Activated T-cell treated with anti-CD3 and anti-CD28 coated beads, Interleukin-2, amount 50 U/mL, for 48 hours (primary cell): ENCODE results near the gene PTMA.
"Not testable (repeated sequence)": the region's sequence is repeated elsewhere in the genome, so short reads cannot be mapped to it uniquely, and the experiment has no call there.

ENCODE experiments used
- DNase-seq, 2 experiments: peaks; one replicate each; pipeline ENCODE4 v3.0.0-alpha.2; 2020

The PTMA gene, protein sequence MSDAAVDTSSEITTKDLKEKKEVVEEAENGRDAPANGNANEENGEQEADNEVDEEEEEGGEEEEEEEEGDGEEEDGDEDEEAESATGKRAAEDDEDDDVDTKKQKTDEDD

DNA sequence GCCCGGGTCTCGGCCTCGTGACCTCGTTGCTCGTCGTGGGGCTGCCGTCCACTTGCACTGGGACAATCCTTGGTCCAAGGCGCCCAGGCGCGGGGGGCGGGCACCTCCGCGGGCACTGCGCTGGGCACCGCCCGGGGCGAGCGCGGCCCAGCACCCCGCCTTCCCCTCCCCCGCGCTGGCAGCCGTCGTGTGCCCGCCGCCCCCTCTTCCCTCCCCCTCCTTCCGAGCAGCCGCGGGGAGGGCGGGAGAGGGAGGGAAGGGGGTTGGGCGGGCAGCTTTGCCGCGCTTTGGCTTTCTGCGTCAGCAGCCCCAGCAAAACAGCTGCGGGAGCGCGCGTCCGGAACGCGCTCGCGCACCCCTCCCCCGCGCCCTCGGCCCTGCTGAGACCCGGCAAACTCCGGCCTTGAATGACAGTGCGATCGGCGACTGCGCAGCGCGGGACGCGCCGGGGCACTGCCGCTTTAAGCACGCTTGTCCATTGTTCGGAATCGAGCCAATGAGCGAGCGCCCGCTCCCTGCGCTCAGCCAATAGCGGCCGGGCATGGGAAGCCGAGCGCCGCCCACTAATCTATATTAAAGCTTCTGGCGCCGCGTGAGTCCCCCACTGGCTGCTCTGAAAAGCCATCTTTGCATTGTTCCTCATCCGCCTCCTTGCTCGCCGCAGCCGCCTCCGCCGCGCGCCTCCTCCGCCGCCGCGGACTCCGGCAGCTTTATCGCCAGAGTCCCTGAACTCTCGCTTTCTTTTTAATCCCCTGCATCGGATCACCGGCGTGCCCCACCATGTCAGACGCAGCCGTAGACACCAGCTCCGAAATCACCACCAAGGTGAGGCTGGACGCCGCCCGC is at the start of gene PTMA:
Gene PTMA, plus strand, starts transcription at position 599 of the 846 bp plus-strand sequence. Its CDS starts 182 bp downstream, at position 781.
- peak; percentile 99 to 100 for DNase-seq

DNA sequence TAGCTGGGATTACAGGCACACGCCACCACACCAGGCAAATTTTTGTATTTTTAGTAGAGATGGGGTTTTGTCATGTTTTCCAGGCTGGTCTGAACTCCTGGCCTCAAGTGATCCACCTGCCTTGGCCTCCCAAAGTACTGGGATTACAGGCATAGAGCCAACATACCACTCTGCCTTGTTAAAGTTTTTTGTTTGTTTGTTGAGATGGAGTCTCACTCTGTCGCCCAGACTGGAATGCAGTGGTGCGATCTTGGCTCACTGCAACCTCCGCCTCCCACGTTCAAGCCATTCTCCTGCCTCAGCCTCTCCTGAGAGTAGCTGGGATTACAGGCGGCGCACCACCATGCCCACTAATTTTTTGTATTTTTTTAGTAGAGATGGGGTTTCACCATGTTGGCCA is 48.3 kb upstream of the PTMA start:
- DNase-seq: not testable (repeated sequence)

DNA sequence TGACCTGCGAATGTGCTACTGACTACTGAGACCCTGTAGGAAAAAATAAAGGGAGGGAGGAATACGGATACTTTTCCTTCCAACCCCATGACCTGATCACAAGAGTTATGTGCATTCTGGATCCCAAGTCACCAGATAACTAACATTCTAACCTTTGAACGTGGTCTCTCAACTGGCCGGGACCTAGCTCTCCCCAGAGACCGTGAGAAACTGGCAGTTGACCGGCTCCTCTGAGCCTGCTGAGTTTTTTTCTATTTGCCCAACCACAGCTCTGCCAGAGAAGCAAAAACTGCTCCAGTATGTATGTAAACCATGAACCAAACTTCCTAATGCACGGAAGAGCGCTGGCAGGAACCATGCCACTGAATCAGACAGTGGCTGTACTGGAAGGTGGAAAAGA is 47.5 kb upstream of the PTMA start:
- no peak for DNase-seq

DNA sequence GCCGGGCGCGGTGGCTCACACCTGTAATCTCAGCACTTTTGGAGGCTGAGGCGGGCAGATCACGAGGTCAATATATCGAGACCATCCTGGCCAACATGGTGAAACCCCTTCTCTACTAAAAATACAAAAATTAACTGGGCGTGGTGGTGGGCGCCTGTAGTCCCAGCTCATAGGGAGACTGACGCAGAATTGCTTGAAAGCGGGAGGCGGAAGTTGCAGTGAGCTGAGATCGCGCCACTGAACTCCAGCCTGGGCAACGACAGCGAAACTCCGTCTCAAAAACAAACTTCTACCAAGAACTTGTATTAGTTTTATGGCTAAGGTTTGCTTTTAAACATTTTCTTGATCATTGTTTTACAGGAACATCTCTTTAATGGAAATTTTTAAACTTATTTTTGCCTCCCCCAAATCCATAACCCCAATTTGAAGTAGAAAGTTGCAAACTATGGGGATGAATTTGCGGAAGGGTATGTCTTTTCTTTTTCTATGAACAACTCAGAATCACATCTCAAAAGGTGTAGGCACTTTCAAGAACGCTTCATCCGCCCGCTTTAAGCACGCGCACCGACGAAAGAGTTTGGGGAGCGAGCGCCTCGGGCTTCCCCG is 46.8 kb upstream of the PTMA start:
- no peak for DNase-seq

DNA sequence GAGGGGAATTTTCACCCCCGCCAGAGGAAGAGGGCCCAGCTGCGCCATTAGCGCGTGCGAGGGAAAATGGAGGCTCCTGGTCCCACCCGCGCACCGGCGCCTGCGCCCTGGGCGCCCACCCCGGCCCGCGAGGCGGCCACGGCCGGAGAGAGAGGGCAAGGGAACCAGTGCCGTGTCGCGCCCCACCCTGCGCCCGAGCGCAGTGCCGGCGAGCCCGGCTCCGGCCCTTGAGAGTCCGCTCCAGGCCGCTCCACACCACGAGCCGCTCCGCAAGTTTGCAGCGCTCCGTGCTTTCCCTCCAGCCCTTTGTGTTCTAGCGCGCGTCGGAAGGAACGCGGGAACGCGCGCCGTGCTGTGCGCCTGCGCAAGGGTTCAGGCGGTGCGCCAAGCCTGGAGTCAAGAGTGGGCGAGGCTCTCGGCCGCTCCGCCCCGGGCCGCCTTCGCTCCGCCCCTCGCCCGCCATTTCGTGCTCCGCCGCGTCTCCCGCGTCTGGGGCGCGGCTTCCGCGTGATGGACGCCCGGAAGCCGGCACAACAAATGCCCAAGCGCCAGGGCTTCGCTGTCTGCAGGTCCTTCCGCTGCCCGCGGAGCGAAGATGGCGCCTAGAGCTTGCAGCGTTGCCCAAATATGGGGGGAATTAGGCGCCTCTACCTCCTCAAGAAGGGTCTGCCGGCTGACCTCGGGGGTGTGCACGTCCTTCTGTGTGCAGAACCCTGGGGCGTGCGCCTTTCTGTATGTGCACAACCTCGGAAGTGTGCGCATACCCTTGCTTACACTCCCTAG is 46.1 kb upstream of the PTMA start:
- peak; percentile 98 for DNase-seq

DNA sequence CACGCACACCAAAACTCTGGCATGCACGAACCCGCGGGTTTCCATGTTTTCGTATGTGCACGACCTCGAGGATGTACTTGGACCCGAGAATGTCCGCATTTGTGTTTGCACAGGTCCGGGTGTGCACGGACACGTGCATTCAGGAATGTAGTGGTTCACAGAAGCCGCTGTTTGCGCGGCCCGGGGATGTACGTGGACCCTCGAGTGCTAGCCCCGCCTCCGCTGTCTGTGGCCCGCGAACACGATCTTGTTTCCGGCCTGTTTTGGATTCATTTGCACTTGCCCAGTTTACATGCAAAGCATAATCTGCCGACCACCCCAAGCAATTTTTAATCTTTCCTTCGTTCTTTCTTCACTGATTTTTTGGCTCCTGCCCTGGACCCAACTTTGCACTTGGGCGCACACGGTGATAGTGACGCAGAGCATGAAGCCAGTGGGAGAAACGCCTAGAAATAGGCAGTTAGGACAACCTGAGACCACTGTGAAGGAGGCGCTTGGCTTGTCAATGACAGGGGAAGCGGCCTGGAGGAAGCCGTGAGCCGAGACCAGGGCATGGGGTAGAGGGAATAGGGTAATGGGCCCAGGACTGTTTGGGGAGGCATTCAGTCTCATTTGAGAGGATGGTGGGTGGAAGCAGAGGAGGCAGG is 45.4 kb upstream of the PTMA start:
- no peak for DNase-seq

DNA sequence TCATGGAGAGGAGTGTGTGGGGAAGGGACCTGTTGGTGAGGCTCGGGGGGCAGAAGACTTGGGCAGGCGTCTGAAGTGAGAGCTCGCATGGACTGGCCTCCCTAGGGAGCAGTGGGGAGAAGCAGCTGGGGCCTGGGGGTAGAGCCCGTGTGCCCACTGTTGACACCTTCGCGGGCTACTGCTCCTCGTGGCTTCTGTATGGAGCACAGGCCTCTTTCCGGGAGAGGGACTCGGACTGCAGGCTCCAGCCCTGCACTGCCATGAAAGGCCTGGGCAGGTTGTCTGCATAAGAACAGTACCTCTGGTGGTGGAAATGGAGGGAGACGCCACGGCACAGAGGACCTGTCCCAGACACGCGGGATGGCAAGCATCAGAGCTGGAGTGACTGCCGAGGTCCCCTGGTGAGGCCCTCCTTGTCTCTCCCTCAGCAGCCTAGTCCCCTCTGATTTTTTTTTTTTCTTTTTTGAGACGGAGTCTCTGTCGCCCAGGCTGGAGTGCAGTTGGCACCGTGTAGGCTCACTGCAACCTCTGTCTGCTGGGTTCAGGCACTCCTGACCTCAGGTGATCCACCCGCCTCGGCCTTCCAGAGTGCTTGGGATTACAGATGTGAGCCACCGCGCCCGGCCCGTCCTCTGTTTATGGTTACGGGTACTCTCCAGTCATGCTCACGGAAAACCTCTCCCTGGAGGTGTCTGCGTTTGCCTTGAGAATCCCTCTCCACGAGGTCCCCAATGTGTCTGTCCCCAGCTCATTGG is 44.7 kb upstream of the PTMA start:
- no peak for DNase-seq

DNA sequence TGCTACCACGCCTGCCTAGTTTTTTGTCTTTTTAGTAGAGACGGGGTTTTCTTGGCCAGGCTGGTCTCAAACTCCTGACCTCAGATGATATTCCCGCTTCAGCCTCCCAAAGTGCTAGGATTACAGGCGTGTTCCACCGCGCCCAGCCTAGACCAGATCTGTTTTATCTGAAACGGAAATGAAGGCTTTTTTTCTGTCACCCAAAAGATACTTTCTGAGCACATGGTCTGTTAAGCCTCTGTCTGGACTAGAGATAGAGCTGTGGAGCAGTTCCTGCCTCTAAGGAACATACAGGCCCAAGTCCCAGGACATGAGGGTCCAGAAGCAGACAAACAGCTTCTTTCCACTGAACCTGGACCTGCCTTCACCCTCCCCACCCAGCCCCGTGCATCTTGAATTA is 43.6 kb upstream of the PTMA start:
- no peak for DNase-seq

DNA sequence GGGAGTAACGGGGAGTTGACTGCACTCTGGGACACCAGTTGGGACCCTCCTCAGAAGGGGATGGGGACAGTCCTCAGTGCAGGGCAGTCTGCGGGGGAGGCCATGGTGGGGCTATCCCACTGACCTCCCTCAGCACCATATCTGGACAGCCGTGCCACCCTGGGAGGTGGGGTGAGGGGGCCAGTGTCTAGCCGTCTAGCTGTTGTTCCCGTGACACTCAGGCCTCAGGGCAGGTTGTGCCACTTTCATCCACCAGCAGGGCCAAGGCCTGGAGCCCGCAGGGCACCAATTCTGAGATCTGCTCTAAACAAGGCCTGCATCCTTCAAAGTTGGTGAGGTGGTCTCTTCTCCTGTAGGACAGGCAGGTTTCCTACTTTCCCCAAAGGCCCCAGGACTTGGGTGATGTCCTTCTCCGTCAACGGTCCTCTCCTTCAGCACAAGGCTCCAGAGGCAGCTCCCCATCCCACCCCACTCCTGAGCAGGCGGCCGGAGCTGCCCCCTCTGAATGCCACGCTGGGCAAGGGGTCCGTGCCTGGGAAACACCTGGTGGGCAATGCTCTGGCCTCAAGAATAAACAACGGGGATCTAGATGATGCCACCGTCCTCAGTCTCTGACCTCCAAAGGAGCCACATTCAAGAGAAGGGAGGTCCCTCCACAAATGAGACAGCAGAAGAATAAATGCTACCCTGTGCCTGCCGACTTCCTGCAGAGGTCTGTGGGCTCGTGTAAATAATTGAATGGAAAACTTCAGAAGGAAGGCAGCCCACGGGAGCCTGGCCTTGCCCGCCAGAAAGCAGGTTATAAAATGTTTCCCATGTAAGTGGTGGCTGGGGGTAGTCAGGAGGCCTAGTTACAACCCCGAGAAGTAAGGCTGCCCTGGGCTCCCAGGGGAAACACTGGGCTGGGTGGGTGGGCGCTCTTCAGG is 42.8 kb upstream of the PTMA start:
- DNase-seq: no peak

DNA sequence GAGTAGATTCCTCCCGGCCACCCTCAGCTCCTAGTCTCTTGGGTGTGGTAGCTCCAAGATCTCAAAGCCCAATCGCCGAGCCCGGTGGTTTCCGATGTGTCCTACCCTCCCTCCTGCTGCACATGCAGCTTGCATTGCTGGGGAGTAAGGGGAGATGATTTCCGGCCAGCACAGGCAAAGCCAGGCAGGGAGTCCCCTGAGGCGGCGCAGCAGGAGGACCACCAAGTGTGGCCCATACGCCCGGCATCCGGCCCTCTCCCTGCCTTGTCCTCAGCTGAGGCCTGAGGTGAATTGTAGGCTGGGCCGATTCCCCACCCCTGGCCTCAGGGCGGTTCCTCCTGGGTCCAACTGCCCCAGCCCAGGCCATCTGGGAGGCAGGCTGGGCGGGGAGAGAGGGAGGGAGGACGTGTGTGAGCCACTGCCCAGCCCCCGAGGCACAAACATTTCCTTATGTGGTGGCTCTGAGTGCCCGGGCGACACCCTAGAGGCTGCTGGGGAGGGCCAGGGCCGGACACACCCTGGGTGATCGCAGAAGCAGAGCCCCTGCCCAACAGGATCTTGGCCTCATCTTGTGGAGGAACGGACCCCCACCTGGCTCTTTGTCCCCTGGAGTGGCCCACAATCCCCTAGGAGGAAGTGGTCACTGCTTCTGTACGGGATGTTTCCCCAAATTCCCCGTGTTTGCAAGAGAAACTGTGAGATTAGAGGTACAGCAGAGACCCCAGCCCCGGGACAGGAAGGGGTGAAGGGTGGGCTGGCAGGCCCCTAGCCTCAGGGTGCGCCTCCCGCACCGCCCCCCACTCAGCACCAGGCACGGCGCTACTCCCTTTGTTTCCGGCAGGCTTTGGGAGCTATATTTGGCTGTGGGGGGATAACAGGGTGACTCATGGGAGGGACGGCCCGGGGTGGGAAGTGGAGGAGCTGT is 41.9 kb upstream of the PTMA start:
- DNase-seq: no peak

DNA sequence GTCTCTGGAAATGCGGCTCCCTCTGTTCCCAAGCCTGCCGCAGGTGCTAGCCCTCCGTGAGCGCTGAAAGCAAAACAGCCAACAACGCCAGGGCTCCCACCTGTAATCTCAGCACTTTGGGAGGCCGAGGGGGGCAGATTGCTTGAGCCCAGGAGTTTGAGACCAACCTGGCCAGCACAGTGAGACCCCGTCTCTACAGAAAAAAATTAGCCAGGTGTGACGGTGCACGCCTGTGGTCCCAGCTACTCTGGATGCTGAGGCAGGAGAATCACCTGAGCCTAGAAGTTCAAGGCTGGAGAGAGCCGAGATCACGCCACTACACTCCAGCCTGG is 41.3 kb upstream of the PTMA start:
- DNase-seq: no peak

DNA sequence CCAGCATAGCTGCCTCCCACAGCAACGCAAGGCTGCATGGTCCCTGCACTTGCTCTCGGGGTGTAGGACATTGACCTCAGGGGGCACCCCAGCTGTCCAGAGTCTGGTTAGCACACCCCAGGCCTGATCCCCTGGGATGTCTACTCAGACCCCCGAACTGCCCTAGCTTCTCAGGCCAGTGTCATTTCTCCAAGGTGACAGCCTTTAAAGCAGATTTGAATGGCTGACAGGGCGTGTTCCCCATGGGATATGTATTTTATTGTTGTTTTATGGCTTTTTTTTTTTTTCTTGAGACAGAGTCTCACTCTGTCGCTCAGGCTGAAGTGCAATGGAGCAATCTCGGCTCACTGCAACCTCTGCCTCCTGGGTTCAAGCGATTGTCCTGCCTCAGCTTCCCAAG is 40.8 kb upstream of the PTMA start:
- no peak for DNase-seq

DNA sequence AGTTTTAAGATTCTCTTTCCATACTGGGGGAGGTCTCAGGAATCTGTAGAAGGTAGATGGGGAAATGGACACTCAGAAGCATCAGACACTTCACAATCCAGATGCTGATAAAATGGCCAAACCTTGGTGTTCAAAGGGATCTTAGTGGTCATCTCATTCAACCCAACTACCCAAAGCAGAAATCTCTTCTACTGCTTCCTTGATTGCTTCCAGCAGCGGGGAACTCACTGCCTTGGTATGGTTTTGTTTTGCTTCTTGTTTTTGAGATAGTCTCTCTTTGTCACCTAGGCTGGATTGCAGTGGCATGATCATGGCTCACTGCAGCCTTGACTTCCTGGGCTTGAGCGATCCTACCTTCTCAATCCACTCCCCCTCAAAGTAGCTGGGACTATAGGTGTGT is 39.3 kb upstream of the PTMA start:
- no peak for DNase-seq

DNA sequence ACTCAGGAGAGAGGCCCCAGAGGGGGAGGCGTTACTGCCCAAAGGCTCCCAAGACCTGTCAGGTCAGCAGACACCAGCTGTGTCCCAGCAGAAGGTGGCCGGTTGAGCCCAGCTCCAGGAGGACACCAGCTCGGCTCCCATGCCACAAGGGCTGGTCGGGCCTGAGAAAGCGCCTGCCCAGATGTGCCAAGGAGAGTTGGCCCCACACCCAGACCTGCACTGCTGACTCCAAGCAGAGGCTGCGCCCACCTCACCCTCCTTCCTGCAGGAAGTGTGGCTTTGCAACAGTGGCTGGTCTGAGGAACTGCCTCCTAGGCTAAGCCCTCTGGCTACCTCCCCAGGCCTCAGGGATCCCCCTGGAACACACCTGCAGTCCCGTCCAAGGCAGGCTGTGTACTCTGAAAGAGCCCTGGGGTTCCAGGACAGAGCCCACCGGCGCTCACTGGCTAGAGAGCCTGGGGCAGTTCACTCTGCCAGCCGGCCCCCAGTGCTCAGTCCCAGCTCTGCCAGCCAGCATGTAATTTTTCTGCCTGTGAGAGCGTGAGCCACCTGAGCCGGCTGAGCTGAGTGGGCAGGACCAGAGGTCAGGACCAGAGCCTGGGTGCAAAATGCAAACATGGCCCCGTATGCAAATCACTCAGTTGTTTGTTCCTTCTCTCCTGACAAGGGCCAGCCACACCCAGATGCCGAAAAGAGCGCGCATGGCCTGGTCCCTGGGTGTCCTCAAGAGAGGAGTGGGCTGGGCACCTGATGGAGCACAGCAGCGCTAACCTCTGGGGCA is 36.9 kb upstream of the PTMA start:
- no peak for DNase-seq

DNA sequence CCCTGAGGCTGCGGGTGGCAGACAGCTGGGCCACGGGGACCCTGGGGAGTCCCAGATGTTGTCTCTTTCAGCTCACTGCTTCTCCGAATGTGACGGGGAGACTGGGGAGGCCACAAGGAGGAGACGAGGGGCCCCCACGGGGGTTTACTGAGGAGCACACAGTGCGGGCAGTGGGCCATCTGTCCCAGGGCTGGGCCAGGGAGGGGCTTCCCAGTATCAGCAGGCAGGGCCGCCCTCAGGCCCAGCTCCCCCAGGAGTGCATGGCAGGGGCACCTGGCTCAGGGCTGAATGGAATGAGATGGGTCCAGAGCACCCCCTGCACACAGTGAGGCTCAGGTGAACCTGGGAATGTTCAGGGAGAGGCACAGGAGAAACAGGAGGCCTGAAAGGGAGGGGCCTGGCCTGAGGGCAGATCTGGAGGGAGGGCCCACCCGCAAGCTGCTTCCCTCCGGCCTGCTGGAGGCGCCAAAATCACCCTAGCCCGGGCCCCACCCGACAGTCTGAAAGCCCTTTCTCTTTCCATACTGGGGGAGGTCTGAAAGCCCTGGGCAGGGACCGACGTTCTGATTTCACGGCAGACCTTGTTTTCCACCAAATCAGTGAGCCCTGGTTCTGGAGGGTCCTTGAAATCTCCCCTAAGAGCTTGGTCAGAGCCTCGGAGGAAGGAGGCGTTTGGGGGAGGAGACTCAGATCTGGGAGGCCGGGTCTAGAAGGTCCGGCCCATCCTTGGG is 35.5 kb upstream of the PTMA start:
- DNase-seq: peak in 1 of 2 experiments; percentile 48

DNA sequence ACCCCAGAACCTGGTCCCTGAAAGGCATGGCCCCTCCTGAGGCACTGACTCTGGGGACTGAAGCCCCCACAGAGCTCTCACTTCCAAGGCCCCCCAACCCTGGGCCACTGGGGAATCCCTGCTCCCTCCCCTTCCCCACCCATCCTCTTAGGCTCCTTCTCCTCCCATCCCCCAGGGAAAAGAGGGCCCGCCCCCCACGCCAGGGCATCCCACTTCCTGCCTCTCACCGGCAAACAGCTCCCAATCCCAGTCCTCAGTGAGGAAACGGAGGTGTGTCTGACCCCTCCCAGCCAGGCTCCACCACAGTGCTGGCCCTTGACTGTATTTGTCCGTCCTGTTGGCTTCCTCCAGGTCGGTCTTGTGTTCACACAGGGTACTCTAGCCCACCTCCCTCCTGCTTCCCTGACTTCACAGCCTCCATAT is 35.0 kb upstream of the PTMA start:
- no peak for DNase-seq

DNA sequence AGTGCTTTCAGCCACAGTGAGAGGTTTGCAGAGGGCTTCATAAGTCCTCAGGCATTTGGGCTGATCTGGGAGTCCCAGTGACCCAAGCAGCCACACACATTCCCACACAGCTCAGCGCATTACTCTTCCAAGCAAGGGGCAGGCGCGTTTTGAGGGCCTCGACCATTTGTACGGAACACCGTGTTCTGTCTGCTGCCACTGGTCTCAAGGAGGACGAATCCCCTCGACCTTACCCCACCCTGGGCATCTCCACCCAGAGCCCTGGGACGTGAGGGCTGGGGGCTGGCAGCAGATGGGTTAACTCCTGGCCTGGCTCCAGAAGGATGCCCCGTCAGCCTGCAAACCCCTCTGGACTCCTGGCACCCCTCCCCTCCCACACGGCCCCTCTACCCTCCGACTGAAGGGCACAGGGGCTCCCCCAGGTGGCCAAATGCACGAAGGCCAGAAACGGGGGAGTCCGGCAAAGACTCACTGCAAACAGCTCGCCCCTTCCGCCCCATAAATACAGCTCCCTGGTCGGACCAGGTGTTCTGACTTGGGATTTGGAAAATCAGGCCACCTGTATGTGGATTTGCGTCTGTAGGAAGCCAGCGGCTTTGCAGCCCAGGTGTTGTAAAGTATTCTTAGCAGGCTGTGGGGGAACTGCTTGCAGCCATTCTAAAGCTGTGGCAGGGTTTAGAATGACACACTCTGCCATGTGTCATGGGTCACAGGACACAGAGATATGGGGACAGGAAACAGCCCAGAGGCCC is 33.6 kb upstream of the PTMA start:
- DNase-seq: peak; percentile 84 to 85

DNA sequence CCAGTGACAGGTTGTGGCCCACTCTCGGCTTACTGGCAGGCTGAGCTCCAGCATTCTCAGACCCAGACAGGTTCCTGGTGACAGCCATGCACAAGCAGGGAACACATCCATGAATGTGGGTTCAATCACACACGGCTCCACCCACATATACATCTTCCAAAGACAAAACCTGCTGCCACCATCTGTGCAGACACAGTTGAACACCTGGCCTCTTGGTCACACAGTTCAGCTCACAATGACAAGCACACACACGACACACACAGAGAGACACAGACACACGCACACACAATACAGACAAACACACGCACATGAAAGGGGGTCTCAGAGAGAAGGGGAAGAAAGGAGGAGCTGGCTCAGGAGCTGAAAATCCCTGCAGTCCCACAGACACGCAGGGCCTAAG is 32.1 kb upstream of the PTMA start:
- DNase-seq: no peak
